ENCODE data around the gene OPTC. TPM values are rescaled to one million over a fixed set of nuclear protein-coding genes. Genes with fewer than 3 reads are reported as not detected.
"Not testable (repeated sequence)": the region's sequence is repeated elsewhere in the genome, so short reads cannot be mapped to it uniquely, and the experiment has no call there.

OPTC gene
- polyA plus RNA-seq, 1 donor: not detected

DNA sequence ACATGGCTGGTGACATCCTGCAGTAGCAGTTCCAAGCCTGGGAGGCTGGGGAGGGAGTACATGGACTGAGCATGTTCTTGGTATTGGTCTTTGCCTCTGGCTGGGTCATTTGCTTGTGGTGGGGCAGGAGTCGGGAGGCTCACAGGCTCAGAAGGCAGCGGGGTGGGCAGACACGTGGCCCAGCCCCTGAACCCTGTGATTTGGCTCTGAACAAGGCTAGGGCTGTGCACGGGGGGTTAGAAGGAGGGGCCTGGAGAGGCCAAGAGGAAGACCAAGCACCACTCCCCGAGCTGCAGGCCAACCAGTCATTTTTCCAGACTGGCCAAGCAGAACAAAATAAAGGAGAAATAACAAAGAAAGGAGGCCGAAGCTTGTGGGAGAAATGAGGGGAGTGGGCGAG is 28.0 kb upstream of the OPTC start:
- no peak for DNase-seq

DNA sequence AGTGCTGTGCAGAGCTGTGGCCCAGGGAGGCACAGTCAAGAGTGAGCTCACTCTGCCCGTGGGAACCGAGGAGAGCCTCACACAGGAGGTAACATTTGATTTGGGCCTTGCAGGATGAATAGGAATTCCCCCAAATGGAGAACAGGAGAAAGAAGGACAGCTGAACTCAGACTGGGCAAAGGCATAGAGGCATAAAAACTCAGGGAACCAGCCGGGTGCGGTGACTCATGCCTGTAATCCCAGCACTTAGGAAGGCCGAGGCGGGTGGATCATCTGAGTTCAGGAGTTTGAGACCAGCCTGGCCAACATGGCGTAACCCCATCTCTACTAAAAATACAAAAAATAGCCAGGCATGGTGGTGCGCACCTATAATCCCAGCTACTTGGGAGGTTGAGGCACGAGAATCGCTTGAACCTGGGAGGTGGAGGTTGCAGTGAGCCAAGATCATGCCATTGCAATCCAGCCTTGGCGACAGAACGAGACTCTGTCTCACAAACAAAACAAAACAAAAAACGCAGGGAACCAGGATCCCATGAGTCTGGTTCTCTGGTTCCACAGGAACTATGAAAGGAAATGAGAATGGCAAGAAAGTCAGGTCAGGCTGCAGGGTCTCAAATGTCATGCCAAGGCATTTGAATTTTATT is 26.9 kb upstream of the OPTC start:
- not testable (repeated sequence) for DNase-seq

DNA sequence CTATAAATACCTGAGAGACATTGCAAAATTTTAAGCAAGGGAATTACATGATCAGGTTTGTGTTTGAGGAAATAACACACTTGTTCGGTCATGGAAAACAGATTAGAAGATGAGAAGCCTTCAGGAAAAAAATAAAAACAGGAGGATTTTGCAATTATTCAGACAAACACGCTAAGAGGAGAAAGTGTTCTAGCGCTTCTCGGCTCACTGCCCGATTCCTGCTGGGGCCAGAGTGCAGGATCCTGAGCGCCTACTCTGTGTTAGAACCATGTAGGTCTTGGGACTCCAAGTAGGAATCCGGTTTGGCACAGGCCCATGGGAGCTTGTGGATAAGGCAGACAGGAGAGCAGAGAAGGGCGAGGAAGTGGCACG is 26.4 kb upstream of the OPTC start:
- no peak for DNase-seq

DNA sequence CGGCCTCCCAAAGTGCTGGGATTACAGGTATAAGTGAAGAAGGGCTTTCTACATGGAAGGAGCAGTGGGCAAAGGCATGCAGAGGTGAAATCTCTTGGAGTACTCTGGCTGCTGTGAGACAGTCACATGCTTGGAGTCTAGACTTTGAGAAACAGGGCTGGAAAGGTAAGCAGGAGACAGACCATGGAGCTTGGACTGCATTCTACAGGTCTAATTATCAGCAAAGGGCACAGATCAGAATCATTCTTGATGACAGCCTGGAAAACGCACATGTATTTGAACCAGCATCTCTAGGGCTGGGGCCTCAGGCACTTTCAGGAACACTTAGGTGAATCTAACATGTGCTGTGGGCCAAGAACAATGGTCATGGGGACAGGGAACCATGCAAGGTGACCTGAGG is 25.6 kb upstream of the OPTC start:
- DNase-seq: no peak

DNA sequence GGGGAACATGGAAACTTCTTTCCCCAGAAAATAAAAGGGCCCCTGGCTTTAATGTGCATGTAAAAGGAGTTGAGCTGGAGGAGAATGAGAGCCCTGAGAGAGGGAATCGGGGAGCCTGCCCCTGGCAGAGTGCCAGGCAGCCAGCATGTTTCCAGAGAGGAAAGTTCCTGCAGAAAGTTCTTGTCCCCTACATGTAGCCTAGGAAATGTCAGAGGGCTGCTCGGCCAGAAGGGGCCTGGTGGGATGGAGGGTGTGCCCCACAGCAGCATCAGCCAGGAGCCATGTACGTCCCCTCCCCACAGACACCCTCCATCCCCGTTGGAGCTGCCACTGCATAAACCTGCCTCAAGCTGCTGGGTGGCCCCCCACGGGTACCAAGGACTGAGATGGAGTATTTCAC is 23.7 kb upstream of the OPTC start:
- DNase-seq: no peak

DNA sequence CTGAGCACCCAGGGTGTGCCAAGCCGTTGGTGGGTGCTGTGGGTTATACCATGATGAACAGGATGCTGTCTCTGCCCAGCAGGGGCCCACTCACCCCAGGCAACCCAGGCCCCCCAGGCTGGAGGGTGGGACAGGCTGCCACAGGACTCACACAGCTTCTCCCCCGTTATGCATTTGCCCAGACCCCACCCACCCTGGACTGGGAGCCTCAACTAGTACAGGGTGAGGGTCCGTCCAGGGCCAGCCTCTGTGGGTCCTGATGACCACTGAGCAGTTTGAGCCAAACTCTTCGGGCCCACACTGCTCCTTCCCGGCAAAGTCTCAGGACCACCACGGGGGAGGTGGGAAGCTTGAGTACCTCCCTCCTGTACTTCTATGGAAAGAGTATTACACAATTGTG is 22.1 kb upstream of the OPTC start:
- no peak for DNase-seq

DNA sequence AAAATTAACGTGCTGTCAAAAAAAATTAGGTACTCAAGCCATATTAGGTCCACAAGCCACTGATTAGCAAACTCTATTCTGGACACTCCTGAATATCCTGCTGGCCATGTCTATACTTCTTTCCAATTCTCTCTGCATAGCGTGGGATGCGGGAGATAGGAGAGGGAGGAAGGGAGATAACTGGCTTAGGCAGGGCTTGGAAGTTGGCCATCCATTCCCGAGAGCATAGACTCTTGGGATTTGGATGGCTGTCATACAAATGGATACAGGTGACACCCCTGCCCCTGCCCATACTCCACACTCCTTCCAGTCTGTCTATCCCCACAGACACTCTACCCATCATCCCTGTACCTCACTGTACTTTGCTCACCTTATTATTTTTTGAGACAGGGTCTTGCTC is 20.7 kb upstream of the OPTC start:
- DNase-seq: no peak

DNA sequence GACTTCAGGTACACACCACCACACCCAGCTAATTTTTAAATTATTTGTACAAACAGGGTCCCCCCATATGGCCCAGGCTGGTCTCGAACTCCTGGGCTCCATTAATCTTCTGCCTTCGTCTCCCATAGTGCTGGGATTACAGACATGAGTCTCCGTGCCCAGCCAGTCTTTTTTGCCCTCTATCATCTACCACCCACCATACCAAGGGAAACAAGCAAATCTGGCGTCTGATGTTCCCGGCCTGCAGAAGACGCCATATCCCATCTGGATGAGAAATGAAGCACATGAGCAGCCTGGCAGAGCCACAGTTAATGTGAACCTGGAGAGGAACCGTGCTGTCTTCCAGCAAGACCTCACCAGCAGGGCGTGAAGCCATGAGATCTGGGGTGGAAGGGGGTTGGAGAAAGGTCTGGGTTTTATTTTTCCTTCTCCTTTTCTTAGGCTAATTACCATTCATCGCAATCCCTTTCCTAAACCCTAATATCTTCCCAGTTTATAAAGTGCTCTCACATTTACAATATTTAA is 20.1 kb upstream of the OPTC start:
- DNase-seq: no peak

DNA sequence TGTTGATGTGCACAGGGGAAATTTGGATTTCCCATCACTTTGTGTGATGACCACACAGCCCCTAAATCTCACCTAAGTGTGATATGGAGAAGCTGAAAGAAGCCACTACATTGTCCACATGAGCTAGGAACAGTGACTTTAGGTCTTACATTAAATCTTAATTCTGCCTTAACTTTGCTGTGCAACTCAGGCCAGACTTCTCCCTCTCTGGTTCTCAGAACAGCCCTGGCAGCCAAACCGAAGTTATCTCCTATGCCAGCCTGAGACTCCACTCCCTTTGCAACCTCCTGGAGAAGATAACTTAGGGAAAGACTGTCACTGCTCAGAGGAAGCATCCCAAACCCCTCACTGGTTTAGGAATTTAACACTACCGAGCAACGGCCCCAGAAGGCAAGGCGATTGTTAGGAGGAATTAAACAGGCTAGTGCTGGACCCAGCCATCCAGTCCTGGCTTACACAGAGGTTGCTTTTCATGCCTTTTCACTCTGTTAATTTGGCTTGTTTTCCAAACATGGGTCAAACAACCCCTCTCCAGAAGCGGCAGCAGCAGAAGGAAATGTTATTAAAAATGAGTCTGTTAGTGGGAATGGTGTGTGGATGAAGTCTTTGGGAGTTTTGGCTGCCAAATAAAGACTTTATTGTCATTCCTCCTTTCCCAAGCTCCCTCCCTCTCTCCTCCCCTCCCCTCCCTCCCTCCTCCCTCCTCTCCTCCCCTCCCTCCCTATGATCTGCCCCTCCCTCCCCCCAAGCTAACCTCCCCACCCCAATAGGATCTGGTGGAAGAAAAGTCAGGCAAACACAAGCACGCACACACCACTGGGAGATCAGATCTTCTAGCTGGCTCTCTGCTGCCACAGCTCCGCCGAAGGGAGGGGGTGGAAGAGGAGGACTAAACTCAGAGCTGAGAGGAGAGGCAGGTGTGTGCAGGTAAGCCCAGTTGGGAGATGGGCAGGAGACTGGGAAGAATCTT is 18.7 kb upstream of the OPTC start, which contains the start of gene PRELP:
Gene PRELP, plus strand, starts transcription at position 795 of the 970 bp plus-strand sequence. CDS start 7,379 bp downstream, outside the sequence.
- no peak for DNase-seq

DNA sequence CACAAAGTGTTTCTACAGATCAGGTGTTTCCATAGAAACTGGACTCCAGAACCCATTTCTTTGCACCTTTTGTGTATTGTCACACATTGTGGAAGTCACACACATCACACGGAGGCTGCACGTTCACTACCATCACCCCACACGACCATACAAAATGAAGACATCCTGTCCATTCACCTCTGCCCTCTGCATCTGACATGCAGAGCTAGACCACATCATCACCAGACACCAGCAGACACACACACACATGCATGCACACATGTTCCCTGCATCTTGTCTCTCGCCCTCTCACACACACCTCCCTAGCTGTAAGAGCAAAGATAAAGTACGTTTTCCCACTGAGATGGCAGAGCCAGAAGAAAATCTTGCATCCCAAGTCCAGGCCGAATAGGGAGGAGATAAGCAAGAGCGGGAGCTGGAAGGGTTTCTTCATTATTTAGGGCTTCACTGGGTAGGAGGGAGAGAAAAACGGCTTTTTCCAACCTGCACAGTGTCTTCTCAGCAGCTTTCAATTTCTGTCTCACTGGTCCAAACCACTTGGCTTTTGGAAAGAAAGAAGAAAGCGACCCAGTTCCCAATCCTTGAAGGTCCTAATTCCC is 17.6 kb upstream of the OPTC start:
- no peak for DNase-seq

DNA sequence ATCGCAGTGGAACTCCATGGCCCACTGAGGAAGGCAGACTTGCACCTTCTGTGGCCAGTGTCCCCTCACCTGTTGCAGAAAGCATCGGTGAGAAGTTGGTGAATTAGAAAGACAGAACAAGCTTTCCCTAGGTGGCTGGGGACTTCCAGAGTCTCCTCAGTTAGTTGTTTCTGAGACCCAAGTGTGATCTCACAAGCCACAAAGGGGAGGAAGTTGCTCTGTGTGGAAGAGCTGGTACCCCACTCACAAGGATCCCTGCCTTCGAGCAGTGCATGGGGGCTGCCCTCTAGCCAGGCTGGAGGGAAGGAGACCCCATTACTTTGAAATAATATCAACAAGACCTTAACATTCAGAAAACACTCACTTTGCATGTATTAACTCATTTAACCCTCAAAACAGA is 16.2 kb upstream of the OPTC start:
- DNase-seq: no peak

DNA sequence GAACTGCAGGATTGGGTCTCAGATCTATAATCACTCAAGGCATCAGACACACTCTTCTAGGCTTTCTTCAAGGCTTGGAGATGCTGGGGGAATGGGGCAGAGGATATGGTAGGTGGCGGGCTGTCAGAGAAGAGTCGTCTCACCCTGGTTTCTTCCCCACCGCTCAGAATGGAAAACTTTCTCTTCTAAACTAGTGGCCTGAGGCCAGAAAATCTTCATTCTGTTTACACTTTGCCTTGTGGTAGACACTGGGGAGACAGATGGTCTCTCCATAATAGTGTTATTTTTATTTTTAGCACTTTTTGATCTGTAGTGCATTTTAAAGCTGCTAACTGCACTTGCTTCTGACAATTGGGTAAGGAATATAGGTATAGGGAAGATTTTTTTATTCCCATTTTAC is 15.7 kb upstream of the OPTC start:
- no peak for DNase-seq

DNA sequence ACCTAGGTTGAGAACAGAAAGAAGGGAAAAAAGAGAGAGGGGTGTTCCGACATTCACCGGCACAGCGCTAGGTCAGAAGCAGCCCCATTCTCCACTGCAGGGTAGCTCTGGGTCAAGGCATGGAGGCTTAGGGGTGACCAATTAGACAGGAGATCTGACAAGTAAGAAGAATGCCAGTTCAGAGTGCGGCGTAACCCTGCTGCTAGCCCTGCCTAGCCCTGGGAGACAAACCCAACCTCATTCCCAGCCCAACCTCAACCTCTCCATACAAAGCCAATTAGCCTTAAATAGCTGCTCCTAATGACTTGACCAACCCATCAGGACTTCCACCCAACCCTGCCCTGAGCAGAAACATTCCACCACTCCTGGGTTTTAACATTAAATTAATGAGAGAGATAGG is 15.0 kb upstream of the OPTC start:
- no peak for DNase-seq

DNA sequence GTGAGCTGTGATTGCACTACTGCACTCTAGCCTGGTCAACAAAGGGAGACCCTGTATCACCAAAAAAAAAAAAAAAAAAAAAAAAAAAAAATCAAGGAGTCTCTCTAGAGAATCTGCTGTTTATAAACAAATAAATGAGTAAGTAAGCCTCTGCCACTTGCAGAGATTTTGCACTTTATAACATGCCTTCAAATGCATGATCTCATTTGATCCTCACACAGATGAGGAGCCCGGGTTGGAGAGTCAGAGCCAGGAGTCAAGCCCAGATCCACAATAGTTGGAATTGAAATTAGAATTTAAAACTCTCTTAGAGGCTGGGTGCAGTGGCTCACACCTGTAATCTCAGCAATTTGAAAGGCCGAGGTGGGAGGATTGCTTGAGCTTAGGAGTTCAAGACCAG is 14.3 kb upstream of the OPTC start:
- DNase-seq: no peak

DNA sequence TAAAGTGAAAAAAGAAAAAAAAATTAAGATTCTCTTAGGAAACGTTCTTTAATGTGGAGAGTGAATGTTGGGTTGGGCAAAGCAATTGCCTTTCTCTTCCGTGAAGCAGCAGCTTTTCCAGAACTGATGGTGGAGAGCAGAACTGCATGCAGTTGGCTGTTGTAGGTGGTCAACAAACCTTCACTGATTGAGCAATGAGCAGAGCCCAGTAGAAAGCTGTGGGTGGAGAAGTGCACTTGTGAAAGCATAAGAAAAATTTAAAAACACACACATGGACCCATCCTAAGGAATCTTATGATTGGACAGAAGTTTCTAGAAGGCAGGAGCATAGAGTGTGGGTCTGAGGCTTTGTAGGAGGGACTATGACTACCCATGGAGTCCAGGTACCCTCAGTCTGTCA is 13.9 kb upstream of the OPTC start:
- no peak for DNase-seq

DNA sequence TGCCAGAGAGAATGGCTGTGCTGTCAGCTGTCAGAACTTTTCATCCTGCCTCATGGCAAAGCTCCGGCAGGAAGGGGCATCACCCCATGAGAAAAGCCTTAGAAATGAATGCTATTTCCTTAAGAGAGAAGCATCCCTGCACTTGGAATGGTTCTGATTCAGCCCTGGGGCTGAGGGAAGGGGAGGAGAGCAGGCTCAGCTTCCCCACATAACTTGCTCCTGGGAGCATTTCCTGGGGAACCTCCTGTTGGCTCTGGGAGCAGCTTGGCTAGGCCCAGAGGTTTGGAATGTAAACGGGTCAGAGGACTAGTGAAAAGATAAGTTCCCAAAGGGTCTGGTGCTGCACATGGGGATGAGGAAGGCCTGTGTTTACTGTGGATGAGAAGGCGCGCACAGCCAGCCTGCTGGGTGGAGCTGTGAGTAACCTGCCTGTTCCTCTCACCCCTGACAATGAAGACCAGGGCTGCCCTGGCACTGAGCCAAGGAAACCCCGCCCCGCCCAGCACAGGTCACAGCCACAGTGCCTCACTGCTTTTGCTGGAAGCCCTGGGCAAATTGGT is 13.3 kb upstream of the OPTC start:
- DNase-seq: no peak

DNA sequence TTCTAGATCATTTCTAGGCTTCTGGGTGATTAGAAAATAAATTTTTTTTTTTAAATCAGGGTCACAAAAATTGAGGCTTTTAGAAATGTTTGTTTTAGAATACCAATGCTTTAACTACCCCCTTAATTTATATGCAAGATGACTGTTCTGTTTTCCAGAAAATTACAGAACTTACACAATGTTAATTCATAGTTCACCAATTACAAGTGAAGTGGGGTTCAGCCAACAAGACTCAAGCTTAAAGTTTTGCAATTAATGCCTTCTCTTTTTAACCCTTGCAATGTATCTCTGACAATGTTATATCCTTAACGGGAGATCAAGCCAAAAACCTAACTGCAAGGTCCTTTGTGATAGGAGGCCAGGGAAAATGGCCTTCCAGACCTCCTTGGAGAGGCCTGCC is 12.8 kb upstream of the OPTC start:
- DNase-seq: no peak

DNA sequence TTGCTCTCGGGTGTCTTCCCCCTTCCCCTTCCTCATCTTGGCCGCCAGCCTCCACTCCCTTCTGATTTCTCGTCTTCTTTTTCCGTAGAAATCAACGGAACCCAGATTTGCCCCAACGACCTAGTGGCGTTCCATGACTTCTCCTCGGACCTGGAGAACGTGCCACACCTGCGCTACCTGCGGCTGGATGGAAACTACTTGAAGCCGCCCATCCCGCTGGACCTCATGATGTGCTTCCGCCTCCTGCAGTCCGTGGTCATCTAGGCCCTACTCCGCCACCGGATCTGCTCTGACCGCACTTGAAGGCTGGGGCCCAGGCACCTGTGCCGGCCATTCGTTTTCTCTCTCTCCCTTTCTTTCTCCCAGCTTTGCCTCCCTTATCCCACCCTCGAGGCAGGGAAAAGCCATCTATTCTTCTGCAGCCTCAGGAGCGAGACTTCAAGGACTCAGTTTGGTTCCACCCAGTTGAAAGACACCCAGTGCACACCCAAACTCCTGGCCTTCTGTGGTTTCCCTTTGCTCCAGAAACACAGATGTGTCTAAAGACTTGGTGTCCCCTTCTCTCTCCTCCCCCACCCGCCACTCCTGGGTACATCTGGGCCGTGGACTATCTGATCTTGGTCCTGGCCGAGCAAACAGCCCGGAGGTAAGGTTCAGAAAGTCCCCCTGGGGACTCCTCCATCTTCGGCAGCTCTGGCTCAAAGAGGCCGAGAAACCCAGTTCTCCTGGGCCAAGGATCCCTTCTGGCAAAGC is 7.2 kb upstream of the OPTC start:
- DNase-seq: no peak

DNA sequence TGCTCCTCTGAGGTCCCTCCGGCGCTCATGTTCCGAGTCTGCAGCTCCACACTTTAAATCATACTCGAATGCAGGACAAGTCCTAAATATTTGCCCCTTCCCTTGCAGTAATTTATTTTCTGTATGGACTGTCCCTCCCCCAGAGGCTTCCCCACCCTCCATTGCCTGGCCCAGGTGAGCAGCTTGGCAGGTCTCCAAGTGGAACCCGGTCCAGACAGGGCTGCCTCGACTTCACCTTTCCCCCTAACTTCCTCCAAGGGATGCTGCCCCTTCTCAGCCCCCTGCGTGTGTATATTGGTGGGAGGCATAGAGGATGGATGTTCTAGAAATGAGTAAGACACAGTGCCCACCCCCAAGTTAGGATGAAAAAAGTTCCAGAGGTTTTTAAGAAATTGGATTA is 5.4 kb upstream of the OPTC start:
- DNase-seq: no peak

DNA sequence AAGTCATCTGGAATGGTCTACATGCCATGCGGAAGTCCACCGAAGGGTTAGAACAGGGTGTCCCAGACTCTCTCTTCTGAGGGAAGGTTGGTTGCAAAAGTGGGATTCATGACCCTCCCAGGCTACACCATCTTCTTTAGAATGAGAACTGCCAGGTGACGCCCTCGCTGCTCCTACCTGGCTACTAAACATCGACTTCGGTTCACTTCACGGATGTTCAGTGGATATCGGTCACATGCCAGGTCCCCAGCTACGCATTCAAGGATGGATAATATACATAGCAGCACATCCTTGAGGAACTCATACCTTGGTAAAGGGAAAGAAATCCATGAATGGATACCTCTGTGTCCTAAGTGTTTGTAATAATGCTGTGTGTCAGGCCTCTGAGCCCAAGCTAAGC is 3.3 kb upstream of the OPTC start:
- no peak for DNase-seq

DNA sequence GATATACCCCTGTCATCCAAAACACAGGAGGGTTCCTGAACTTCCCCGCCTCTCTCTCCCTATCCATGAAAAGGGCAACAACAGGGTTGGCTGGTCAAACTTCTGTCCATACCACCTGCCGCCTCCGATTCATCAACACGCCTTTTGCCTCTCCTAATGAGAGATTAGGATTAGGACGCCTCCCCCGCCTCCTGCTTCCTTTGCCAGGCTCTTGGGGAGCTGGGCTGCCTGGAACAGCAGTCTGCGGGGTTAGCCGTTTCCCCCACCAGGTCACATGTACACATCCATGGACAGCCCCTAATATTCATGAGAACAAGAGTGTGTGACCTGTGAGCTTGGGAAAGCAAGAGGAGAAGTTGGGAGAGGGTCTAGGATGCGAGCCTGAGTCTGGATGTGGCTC is 2.3 kb upstream of the OPTC start:
- DNase-seq: no peak

DNA sequence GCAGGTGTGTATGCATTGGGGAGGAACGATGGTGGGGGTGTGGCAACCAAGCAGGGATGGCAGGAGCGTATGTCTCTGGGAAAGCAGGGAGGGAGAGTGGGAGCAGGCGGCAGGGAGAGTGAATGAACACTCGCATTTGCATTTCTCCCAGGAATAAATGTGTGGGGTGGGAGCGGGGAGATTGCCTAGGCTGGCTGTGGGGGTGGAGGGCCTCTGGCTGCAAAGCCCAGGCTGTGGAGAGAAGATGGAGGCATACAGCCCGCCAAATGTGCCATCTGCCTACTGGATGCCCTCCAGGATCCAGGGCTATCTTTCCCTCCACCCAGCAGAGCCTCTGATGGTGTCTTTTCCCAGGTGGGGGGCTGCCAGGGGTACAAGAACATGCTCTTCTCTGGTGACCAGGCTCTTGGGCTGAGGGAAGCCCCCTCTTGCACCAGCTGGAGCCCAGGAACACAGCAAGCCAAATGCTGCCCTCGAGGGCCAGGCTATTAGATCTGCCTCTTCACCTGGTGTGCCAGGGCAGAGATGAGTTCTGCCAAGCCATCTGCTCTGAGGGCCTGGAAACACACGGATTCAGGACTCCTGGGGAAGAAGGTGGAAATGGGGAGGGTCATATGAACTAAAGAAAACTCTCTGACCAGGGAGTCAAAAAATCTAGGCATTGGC is 1.7 kb upstream of the OPTC start:
- no peak for DNase-seq
